Measurements from ENCODE around the gene CTRB2.

Gene CTRB2

GRCh38 chr16:75231570-75231969 is 24.6 kb upstream of the CTRB2 start:
- DNase-seq (ENCODE audit: low read depth): no peak
- TF ChIP-seq CTCF (conservative IDR thresholded peaks at IDR 0.05; ENCODE audit: control insufficient read depth, insufficient read depth, low read depth, low read length): no peak
- H3K4me3 ChIP-seq (ENCODE audit: control insufficient read depth, low read depth, low read length): no peak overlapping the region

DNA sequence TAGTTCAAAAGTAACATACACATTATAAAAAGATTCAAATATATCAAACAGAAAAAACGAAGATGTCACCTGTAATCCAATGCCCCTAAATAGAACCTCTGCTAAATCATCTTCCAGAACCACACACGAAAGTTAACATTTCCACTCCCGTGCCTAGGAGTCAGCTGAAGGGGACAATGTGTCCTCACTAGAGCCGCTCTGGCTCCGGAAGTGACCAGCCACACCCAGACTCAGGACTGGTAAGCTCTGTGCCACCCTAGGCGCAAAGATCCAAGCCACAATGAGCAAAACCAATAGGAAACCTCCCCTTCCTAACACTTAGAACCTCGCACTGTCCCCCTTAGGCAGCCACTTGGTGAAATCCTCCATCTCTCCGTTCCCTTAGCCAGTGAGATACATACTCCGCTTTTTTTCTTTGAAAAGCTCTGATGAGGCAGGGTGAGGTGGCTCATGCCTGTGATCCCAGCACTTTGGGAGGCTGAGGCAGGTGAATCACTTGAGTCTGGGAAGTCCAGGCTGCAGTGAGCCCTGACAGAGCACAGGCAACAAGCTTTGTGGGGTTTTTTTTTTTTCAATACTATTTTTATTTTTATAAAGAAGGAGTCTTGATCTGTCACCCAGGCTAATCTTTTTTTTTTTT is 23.6 kb upstream of the CTRB2 start:
- TF ChIP-seq CTCF (conservative IDR thresholded peaks at IDR 0.05; ENCODE audit: control insufficient read depth, insufficient read depth, low read depth, low read length): no peak
- no peak for DNase-seq (ENCODE audit: low read depth)
- H3K4me3 ChIP-seq (ENCODE audit: control insufficient read depth, low read depth, low read length): no peak overlapping the region

- no peak for DNase-seq (ENCODE audit: low read depth)
- no peak overlapping the region for H3K4me3 ChIP-seq (ENCODE audit: control insufficient read depth, low read depth, low read length)
- no peak for TF ChIP-seq CTCF (conservative IDR thresholded peaks at IDR 0.05; ENCODE audit: control insufficient read depth, insufficient read depth, low read depth, low read length)
These were observed 22.4 kb upstream of the CTRB2 start for GRCh38 chr16:75229172-75230031.

GRCh38 chr16:75228143-75228976 is 21.4 kb upstream of the CTRB2 start:
- H3K4me3 ChIP-seq (ENCODE audit: control insufficient read depth, low read depth, low read length): no peak overlapping the region
- no peak for DNase-seq (ENCODE audit: low read depth)
- TF ChIP-seq CTCF (conservative IDR thresholded peaks at IDR 0.05; ENCODE audit: control insufficient read depth, insufficient read depth, low read depth, low read length): no peak

DNA sequence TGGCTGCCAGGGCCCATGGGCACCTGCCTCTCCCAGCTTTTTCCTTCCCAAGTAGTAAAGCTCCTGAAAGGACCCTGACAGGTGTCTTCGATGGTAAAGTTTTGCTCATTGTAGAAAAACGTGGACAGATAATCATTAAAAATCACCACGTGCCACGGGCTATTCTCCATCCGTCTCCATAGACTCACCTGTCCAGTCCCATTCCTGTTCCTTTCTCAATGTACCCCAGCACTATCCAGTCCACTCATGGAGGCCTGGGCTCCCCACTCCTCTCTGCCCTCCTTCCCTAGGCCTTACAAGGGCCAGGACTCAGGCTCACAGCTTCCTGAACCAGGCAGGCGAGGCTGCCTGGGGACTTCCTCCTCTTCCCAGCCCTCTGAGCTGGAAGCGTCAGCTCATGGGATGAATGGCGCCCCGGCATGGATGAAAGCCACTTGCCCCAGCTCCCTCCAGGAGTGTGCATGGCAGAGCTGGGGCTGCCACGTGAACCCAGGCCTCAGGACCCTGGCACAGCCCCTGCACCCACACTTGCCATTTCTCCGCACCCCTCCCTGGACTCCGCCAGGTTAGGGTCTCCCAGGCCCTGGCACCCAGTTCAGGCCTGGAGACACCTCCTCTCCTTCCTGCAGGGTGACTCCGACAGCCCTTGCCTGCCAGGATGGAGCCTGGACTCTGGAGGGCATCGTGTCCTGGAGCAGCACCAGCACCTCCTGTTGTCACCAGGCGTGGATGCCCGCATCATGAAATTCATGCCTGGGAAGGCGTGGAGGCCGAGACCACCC is 20.6 kb upstream of the CTRB2 start:
- DNase-seq (ENCODE audit: low read depth): no peak
- TF ChIP-seq CTCF (conservative IDR thresholded peaks at IDR 0.05; ENCODE audit: control insufficient read depth, insufficient read depth, low read depth, low read length): no peak
- no peak overlapping the region for H3K4me3 ChIP-seq (ENCODE audit: control insufficient read depth, low read depth, low read length)

Data from fibroblast of mammary gland (primary cell).